ENCODE results near the gene DUSP7. TPM values are rescaled to one million over a fixed set of nuclear protein-coding genes. Genes with fewer than 3 reads are reported as not detected.

The DUSP7 gene
- total RNA-seq, 6 experiments from 2014 or later = 31.7 to 43.3 (median 37.4) TPM

DNA sequence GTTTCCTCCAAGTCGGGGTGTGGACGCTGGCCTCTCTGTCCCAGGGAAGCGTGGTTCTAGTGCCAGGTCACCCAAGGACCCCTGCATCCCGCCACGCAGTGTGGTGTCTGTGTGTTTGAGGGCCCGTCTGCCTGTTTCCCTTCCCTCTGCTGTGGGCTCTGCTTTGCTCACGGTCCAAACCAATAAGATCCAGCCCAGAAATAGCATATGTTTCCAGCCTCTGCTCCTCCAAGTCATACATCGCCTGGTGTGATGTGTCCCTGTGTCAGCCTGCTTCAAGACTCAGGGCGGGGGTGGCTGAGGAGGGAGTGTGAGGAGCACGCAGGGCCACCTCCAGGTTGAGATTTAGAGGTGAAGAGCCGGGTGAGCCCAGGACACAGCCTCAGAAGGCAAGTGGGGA, 38.8 kb downstream of the DUSP7 start:
- no peaks in the 10 kb centered on the region for H3K36me3 Mint-ChIP-seq (ENCODE audit: low read depth)
- peaks cover 19% of the 10 kb centered on the region for H3K4me1 Mint-ChIP-seq (ENCODE audit: low read depth)
- H3K9me3 Mint-ChIP-seq = no peaks in the 10 kb centered on the region
- H3K27ac Mint-ChIP-seq = no peak overlapping the region
- H3K27me3 Mint-ChIP-seq (ENCODE audit: insufficient read depth) = 0 out of 2 replicates have a peak, but pooled peaks cover 1% of the 10 kb centered on the region
- no peak for TF ChIP-seq CTCF (IDR thresholded peaks at IDR 0.05)
- no peak for DNase-seq
- H3K4me3 Mint-ChIP-seq = no peak overlapping the region

DNA sequence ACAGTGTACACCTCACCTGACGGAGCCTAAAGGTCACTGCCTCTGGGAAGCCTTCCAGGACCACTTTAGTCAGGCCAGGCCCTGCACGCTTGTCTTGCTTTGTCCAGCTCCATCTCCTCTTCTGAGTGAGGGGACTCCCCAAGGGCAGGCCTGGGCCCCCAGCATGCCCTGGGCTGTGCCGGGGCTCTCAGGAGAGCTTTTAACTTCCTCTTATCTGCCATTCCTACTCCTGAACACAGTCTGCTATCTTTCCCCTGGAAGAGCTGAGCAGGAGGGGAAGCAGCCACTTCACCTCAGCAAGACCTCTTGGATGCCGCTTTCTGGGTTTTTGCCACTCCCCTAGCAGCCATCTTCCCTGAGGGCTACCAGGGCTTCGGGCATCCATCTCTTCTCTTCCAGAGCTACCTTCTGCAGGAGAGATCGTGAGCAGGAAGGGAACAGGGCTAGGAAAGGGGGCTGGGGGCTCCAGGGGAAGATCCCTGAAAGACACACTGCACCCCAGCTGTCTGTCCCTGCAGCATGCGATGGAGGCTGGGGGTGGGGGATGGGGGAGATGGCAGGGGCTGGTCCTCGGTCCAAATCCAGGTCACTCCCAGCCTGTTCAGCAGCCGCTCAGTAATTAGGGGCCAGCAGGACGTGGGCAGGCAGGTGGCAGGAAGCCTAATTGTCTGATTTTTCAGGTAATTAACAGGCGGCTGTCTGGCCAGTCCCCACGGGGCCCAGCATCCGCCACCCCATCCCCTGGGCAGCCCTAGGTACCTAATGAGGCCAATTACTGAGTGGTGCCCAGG, 40.7 kb downstream of the DUSP7 start:
- H3K4me1 Mint-ChIP-seq (ENCODE audit: low read depth) = peaks cover 6% of the 10 kb centered on the region; the same call in 1 of the 2 replicates
- no peaks in the 10 kb centered on the region for H3K9me3 Mint-ChIP-seq
- no peak for DNase-seq
- no peak overlapping the region for H3K27ac Mint-ChIP-seq
- H3K36me3 Mint-ChIP-seq (ENCODE audit: low read depth) = no peaks in the 10 kb centered on the region
- H3K27me3 Mint-ChIP-seq (ENCODE audit: insufficient read depth) = 0 out of 2 replicates have a peak, but pooled peaks cover 1% of the 10 kb centered on the region
- no peak overlapping the region for H3K4me3 Mint-ChIP-seq
- TF ChIP-seq CTCF (IDR thresholded peaks at IDR 0.05) = no peak

DNA sequence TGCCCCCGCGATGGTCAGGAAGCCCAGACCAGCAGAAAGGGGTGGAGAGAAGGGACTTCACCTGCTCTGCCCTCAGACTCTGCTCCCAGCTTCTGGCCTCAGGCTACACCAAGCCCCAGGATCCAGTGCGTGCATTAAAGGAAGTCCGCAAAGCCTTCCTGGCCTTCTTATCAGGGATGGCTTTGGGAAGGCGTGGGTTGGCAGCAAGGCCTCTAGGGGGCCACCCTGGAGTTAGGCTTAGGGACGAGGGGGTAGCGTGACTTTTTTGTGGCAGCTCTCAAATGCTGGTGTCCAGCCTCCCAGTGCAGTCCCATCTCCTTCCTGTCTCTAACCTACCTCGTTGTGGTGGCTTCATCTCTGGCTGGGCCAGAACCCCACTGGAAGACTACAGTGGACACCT, 41.8 kb downstream of the DUSP7 start:
- Mint-ChIP-seq H3K36me3 (ENCODE audit: low read depth) (no peaks in the 10 kb centered on the region), H3K4me1 (ENCODE audit: low read depth) (peaks cover 6% of the 10 kb centered on the region; the same call in 1 of the 2 replicates), H3K27ac (no peak overlapping the region), H3K9me3 (no peaks in the 10 kb centered on the region), H3K27me3 (ENCODE audit: insufficient read depth) (peaks cover 3% of the 10 kb centered on the region), H3K4me3 (no peak overlapping the region)
- no peak for DNase-seq
- peak; percentile 65 for TF ChIP-seq CTCF (IDR thresholded peaks at IDR 0.05)

DNA sequence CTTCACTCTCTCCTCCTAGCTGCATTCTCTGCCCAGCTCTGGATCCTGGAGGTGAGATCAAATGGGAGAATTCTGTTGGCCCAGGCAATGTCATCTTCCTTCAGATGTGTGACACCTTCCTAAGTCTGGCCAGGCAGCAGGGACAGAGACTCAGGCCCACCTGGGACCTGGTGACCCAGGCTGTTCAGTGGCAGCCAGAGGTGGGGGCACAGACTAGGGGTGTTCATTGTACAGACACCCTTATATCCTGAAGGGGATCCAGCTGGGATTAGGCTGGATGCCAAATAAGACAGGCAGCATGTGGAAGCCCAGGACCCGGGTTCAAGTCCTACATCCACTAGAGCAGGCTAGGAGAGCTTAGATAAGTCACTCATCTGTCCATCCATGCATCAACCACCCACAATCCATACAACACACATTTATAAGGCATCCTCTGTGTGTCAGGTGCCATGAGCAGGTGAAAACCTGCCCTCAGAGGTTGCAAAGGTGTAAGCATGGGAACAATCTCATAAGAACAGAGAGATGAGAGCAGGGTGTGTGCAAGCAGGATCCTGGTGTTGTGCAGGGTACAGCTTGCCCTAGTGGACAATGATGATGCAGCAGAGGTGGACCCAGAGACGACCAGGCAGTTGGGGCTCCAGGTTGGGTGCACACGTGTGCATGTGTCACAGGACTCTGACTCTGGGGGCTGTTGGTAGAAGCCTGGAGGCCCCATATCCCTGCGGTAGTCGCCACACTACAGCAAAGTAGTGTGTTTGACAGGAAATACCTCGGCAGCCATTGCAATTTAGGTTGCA, 42.4 kb downstream of the DUSP7 start:
- peaks cover 3% of the 10 kb centered on the region for H3K27me3 Mint-ChIP-seq (ENCODE audit: insufficient read depth)
- H3K27ac Mint-ChIP-seq = no peak overlapping the region
- no peak overlapping the region for H3K4me3 Mint-ChIP-seq
- H3K36me3 Mint-ChIP-seq (ENCODE audit: low read depth) = no peaks in the 10 kb centered on the region
- DNase-seq = no peak
- H3K4me1 Mint-ChIP-seq (ENCODE audit: low read depth) = peaks cover 6% of the 10 kb centered on the region; the same call in 1 of the 2 replicates
- H3K9me3 Mint-ChIP-seq = no peaks in the 10 kb centered on the region
- no peak for TF ChIP-seq CTCF (IDR thresholded peaks at IDR 0.05)

GRCh38 chr3:52012699-52013098, 43.7 kb downstream of the DUSP7 start:
- H3K4me3 Mint-ChIP-seq = no peak overlapping the region
- H3K36me3 Mint-ChIP-seq (ENCODE audit: low read depth) = no peaks in the 10 kb centered on the region
- H3K27me3 Mint-ChIP-seq (ENCODE audit: insufficient read depth) = peaks cover 3% of the 10 kb centered on the region
- no peak for DNase-seq
- peaks cover 5% of the 10 kb centered on the region; the same call in 1 of the 2 replicates for H3K4me1 Mint-ChIP-seq (ENCODE audit: low read depth)
- no peak for TF ChIP-seq CTCF (IDR thresholded peaks at IDR 0.05)
- no peak overlapping the region for H3K27ac Mint-ChIP-seq
- no peaks in the 10 kb centered on the region for H3K9me3 Mint-ChIP-seq

Data from HFFc6 (cell line).